Motor neuron (in vitro differentiated cells): Measurements from ENCODE around the gene ZNF432. TPM values are rescaled to one million over a fixed set of nuclear protein-coding genes. Genes with fewer than 3 reads are reported as not detected.
A peak's percentile ranks its signal among the peaks of the same experiment; 100 is the strongest.

Source experiments
- ATAC-seq, 8 experiments: fragments of 200-7000 bp; cut with Tn5 transposase; replicated peaks in 6 of 8; 2 replicates each; pipeline ENCODE4 v1.8.0; 2021; ENCODE audit warnings: mild to moderate bottlenecking in 8 of 8, moderate library complexity in 8 of 8
- H3K27ac ChIP-seq, 2 donors: fragments of 250-450 bp; sonication (Bioruptor Pico); 2 replicates each; pipeline ENCODE4 v1.9.0; 2021; ENCODE audit warnings: antibody characterized with exemption in 2 of 2, mild to moderate bottlenecking in 2 of 2, moderate library complexity in 1 of 2
- H3K4me1 ChIP-seq, 2 donors: fragments of 250-450 bp; sonication (Bioruptor Pico); replicated peaks in 1 of 2; 2 replicates each; pipeline ENCODE4 v1.6.1; 2021; ENCODE audit warnings: antibody characterized with exemption in 2 of 2, mild to moderate bottlenecking in 2 of 2, moderate library complexity in 1 of 2
- H3K4me3 ChIP-seq, 5 donors: fragments of 250-450 bp; sonication (Bioruptor Pico); 2 replicates each; pipeline ENCODE4 v1.9.0; 2021; ENCODE audit warnings: antibody characterized with exemption in 5 of 5, mild to moderate bottlenecking in 5 of 5, moderate library complexity in 4 of 5
- WGBS, 10 experiments: fragments of 450-650 bp; shearing (Covaris generic); methylation state at CpG; one replicate each; pipeline ENCODE4 v1.0.0; 2022; 5-methylcytosine and 5-hydroxymethylcytosine counted together
- in situ Hi-C, 9 experiments: fragments of 400-800 bp; cut with MboI; loops; one replicate each; pipeline ENCODE4 v1.15.0; 2021; ENCODE audit warnings: low sequenced_read_pairs in 9 of 9, low pct_unique_long_range_greater_than_20kb in 2 of 9; ENCODE audit not compliant: unreplicated experiment in 9 of 9
- total RNA-seq, 8 experiments: library from RNA; unstranded; fragments of 300-600 nt; gene quantifications; 2 replicates each; pipeline versions ENCODE4 v1.2.3 to v1.2.4, GENCODE V29; 2022

ZNF432 gene
- total RNA-seq, 8 experiments from 2014 or later: 10.1 to 23.8 (median 15.6) TPM

GRCh38 chr19:51986309-51987291, 62.0 kb downstream of the ZNF432 start, which contains the start of gene ZNF350:
TSS of gene ZNF350 (minus strand) at chr19:51986840. CDS start at chr19:51974360, 12,480 bp downstream.
- H3K27ac ChIP-seq: peak within 1 kb of the TSS; percentile 33 to 46
- in situ Hi-C loops: no loop called here

GRCh38 chr19:51983361-51983760, 65.3 kb downstream of the ZNF432 start:
- 80 to 85% (median 83%) methylated on average over 1 to 4 of the region's 4 CpGs; no CpG with 5 or more reads in 6 of the 10 experiments for WGBS, 10 experiments
- ATAC-seq: no peak
- in situ Hi-C loops: no loop called here

More at GRCh38 chr19:51986309-51987291, 62.0 kb downstream of the ZNF432 start, which contains the start of gene ZNF350:
- 1 to 61% (median 28%) methylated on average over 2 to 28 of the region's 33 CpGs for WGBS, 10 experiments
- Histone ChIP-seq H3K4me1 (peaks cover 0 to 5% of the 10 kb centered on the region in 2 donors), H3K4me3 (peak within 1 kb of the TSS; percentile 40 to 86 (median 47))
- ATAC-seq: peak; percentile 84 to 100 (median 98)

More at GRCh38 chr19:51983361-51983760, 65.3 kb downstream of the ZNF432 start:
- Histone ChIP-seq H3K4me3 (no peak overlapping the region), H3K27ac (no peak overlapping the region), H3K4me1 (peaks cover 0 to 5% of the 10 kb centered on the region in 2 donors)

Other genes starting within 250 kb of the ZNF432 start
- gene ZNF577, start 160.9 kb downstream of the ZNF432 start, total RNA-seq: 10 to 100 TPM; 13.1 to 32.0 (median 18.7) TPM
- gene ZNF649, start 143.8 kb downstream of the ZNF432 start, total RNA-seq: 10 to 100 TPM in 7 of 8 experiments, 1 to 10 TPM in 1; 8.8 to 23.1 (median 17.3) TPM
- gene ZNF613, start 121.4 kb downstream of the ZNF432 start, total RNA-seq: 1 to 10 TPM; 4.2 to 8.5 (median 6.8) TPM
- gene ZNF350, start 62.0 kb downstream of the ZNF432 start, total RNA-seq: 10 to 100 TPM in 3 of 8 experiments, 1 to 10 TPM in 5; 2.8 to 18.3 (median 7.2) TPM
- gene ZNF615, start 40.6 kb downstream of the ZNF432 start, total RNA-seq: 10 to 100 TPM in 3 of 8 experiments, 1 to 10 TPM in 5; 5.3 to 13.5 (median 8.0) TPM
- gene ZNF614, start 20.5 kb downstream of the ZNF432 start, total RNA-seq: 10 to 100 TPM in 7 of 8 experiments, 1 to 10 TPM in 1; 10.0 to 12.8 (median 12.0) TPM
- 10 to 100 TPM; 10.8 to 28.3 (median 23.0) TPM for gene ZNF841, start 46.9 kb upstream of the ZNF432 start, total RNA-seq
- 10 to 100 TPM in 6 of 8 experiments, 1 to 10 TPM in 2; 5.9 to 17.9 (median 14.8) TPM for gene ZNF616, start 91.1 kb upstream of the ZNF432 start, total RNA-seq
- gene ZNF836, start 122.8 kb upstream of the ZNF432 start, total RNA-seq: 10 to 100 TPM in 4 of 8 experiments, 1 to 10 TPM in 4; 3.4 to 17.7 (median 9.4) TPM
- 100 to 1,000 TPM; 135 to 212 (median 176) TPM for gene PPP2R1A, start 141.2 kb upstream of the ZNF432 start, total RNA-seq
- gene ZNF766, start 220.7 kb upstream of the ZNF432 start, total RNA-seq: 10 to 100 TPM; 13.5 to 30.4 (median 17.6) TPM
- gene ZNF480, start 248.3 kb upstream of the ZNF432 start, total RNA-seq: 10 to 100 TPM in 4 of 8 experiments, 1 to 10 TPM in 4; 6.7 to 17.7 (median 10.0) TPM